Head of caudate nucleus (tissue), 42 donors: ENCODE results near the gene PDF.

Experiments used
- DNase-seq, 42 donors: peaks; one replicate each; pipeline versions ENCODE4 v3.0.0 to v3.0.0-alpha.2; 2020 to 2021; ENCODE audit warnings: mixed read lengths in 7 of 42
- intact Hi-C: fragments of 100-400 bp; cut with DNase I; formaldehyde crosslinking; loops from one replicate; pipeline ENCODE4 v1.15.0; 2022

The PDF gene

GRCh38 chr16:69319826-69320739, 10.3 kb downstream of the PDF start:
- intact Hi-C loops, result no loop called here
- DNase-seq, result peak in 3 of 42 donors; percentile 25 to 36 (median 29)

GRCh38 chr16:69319381-69319780, 11.0 kb downstream of the PDF start:
- intact Hi-C loops, result no loop called here
- peak in 3 of 42 donors; percentile 9 to 23 (median 12) for DNase-seq

GRCh38 chr16:69318911-69319289, 11.5 kb downstream of the PDF start:
- intact Hi-C loops, result no loop called here
- DNase-seq, result peak in 3 of 42 donors; percentile 7 to 30 (median 13)

- peak in 4 of 42 donors; percentile 7 to 26 (median 16) for DNase-seq
- intact Hi-C loops, result no loop called here
Observed at GRCh38 chr16:69318177-69318910, 12.0 kb downstream of the PDF start.

GRCh38 chr16:69316595-69317034, 13.8 kb downstream of the PDF start:
- DNase-seq, result peak in 3 of 42 donors; percentile 6 to 26 (median 7)
- intact Hi-C loops, result no loop called here

GRCh38 chr16:69315486-69316311, 14.7 kb downstream of the PDF start:
- peak in 10 of 42 donors; percentile 21 to 65 (median 36) for DNase-seq
- intact Hi-C loops, result no loop called here

- intact Hi-C loops, result no loop called here
- peak in 3 of 42 donors; percentile 12 to 24 (median 22) for DNase-seq
Observed at GRCh38 chr16:69314534-69314933, 15.9 kb downstream of the PDF start.

- intact Hi-C loops, result no loop called here
Observed at GRCh38 chr16:69313469-69313868, 16.9 kb downstream of the PDF start.

GRCh38 chr16:69311533-69312387, 18.6 kb downstream of the PDF start:
- peak in 9 of 42 donors; percentile 10 to 54 (median 33) for DNase-seq
- intact Hi-C loops, result loop anchor here (2.0 kb wide), 1 partner anchor 27 kb away; the partner anchor contains the start of genes COG8 and NIP7

More at GRCh38 chr16:69313469-69313868, 16.9 kb downstream of the PDF start:
- DNase-seq, result no peak

GRCh38 chr16:69310653-69311532, 19.5 kb downstream of the PDF start, which contains the start of gene VPS4A:
Gene VPS4A (plus strand): TSS chr16:69311350. CDS start chr16:69311512, 162 bp downstream.
- peak; percentile 93 to 99 (median 98) for DNase-seq
- intact Hi-C loops, result loop anchor here (2.0 kb wide), 1 partner anchor 28 kb away; the partner anchor contains the start of genes COG8 and NIP7

GRCh38 chr16:69309316-69309715, 21.1 kb downstream of the PDF start:
- peak in 35 of 42 donors; percentile 34 to 80 (median 56) for DNase-seq
- intact Hi-C loops, result no loop called here

GRCh38 chr16:69307856-69308255, 22.5 kb downstream of the PDF start:
- intact Hi-C loops, result no loop called here
- DNase-seq, result peak in 3 of 42 donors; percentile 2 to 21 (median 6)

- intact Hi-C loops, result no loop called here
- DNase-seq, result no peak
Observed at GRCh38 chr16:69307091-69307490, 23.3 kb downstream of the PDF start.

- intact Hi-C loops, result no loop called here
Observed at GRCh38 chr16:69306031-69306430, 24.4 kb downstream of the PDF start.

GRCh38 chr16:69302301-69302700, 28.1 kb downstream of the PDF start:
- peak in 2 of 42 donors; percentile 10 to 26 for DNase-seq
- intact Hi-C loops, result no loop called here

More at GRCh38 chr16:69306031-69306430, 24.4 kb downstream of the PDF start:
- DNase-seq, result no peak

GRCh38 chr16:69301861-69302260, 28.5 kb downstream of the PDF start:
- peak in 3 of 42 donors; percentile 12 to 18 (median 18) for DNase-seq
- intact Hi-C loops, result no loop called here

- intact Hi-C loops, result no loop called here
- DNase-seq, result peak in 1 of 42 donors; percentile 2
Observed at GRCh38 chr16:69301187-69301586, 29.2 kb downstream of the PDF start.
